A673 (cell line): ENCODE measurements around the gene PWWP2B. TPM values are rescaled to one million over a fixed set of nuclear protein-coding genes. Genes with fewer than 3 reads are reported as not detected.
A peak's percentile ranks its signal among the peaks of the same experiment; 100 is the strongest.

Experiments used
- BruUV-seq: library from RNA; stranded (reverse); fragments of 400-500 nt; replicated peaks from 2 replicates; lab custom pipeline; 2021; lab: Mats Ljungman, UMichigan
- CTCF ChIA-PET: fragments of 300-600 bp; sonication (Branson Sonifier 250); formaldehyde crosslinking; loops from one replicate; lab custom pipeline; 2022; ENCODE audit warnings: antibody characterized with exemption; lab: Charles Lee
- POLR2A ChIA-PET: fragments of 300-600 bp; sonication (Branson Sonifier 250); formaldehyde crosslinking; loops from one replicate; lab custom pipeline; 2022; ENCODE audit warnings: antibody characterized with exemption; ENCODE audit not compliant: low non-redundant PET; lab: Charles Lee
- DNase-seq: peaks from one replicate; pipeline ENCODE4 v3.0.0-alpha.2; 2015; ENCODE audit warnings: low spot score
- H3K27ac ChIP-seq: fragments of 200-600 bp; sonication (generic); 2 replicates; pipeline ENCODE4 v1.5.1; 2016; ENCODE audit warnings: mixed run types, low read depth, mild to moderate bottlenecking, mixed read lengths, antibody characterized with exemption, low read length; ENCODE audit not compliant: poor library complexity, severe bottlenecking
- H3K27me3 ChIP-seq: fragments of 200-600 bp; sonication (generic); replicated peaks from 2 replicates; pipeline ENCODE4 v1.6.1; 2017; ENCODE audit warnings: mixed run types, low read depth, mild to moderate bottlenecking, mixed read lengths, antibody characterized with exemption, low read length; ENCODE audit not compliant: insufficient read depth, poor library complexity
- H3K36me3 ChIP-seq: fragments of 200-600 bp; sonication (generic); 2 replicates; pipeline ENCODE4 v1.6.1; 2016; ENCODE audit warnings: mixed run types, mild to moderate bottlenecking, mixed read lengths, antibody characterized with exemption, low read length; ENCODE audit not compliant: insufficient read depth, poor library complexity, severe bottlenecking
- H3K4me1 ChIP-seq: fragments of 200-600 bp; sonication (generic); 2 replicates; pipeline ENCODE4 v1.6.1; 2017; ENCODE audit warnings: mixed run types, mild to moderate bottlenecking, mixed read lengths, antibody characterized with exemption, low read length; ENCODE audit not compliant: insufficient read depth, poor library complexity, severe bottlenecking
- H3K4me3 ChIP-seq: fragments of 200-600 bp; sonication (generic); 2 replicates; pipeline ENCODE4 v1.5.1; 2016; ENCODE audit warnings: low read depth, mixed run types, mild to moderate bottlenecking, mixed read lengths, low read length; ENCODE audit not compliant: poor library complexity, severe bottlenecking
- H3K9me3 ChIP-seq: fragments of 200-600 bp; sonication (generic); 2 replicates; pipeline ENCODE4 v1.6.1; 2016; ENCODE audit warnings: mixed run types, low read depth, mild to moderate bottlenecking, mixed read lengths, antibody characterized with exemption, low read length; ENCODE audit not compliant: poor library complexity, severe bottlenecking
- EZH2 ChIP-seq: fragments of 200-600 bp; sonication (generic); IDR thresholded peaks from 2 replicates; pipeline ENCODE4 v1.6.1; 2017; ENCODE audit warnings: borderline replicate concordance, low read depth, mild to moderate bottlenecking, mixed read lengths, antibody characterized with exemption, low read length; ENCODE audit not compliant: poor library complexity, severe bottlenecking
- intact Hi-C: fragments of 100-400 bp; cut with micrococcal nuclease; formaldehyde crosslinking; loops from one replicate; pipeline ENCODE4 v1.10.0; 2022; ENCODE audit not compliant: unreplicated experiment
- total RNA-seq: library from RNA; stranded (reverse); gene quantifications from 2 replicates; pipeline ENCODE4 v1.2.3, GENCODE V29; 2021
- TF ChIP-seq, protein P1 (sequence below): fragments of 300-800, 200-600 bp; sonication (generic); conservative IDR thresholded peaks from 2 replicates; pipeline ENCODE4 v1.5.1; 2017; ENCODE audit warnings: low read depth, mild to moderate bottlenecking, antibody characterized with exemption, low read length, moderate library complexity, mixed read lengths

The PWWP2B gene
- total RNA-seq, 1 experiment from 2014 or later, result 18.6 TPM

DNA sequence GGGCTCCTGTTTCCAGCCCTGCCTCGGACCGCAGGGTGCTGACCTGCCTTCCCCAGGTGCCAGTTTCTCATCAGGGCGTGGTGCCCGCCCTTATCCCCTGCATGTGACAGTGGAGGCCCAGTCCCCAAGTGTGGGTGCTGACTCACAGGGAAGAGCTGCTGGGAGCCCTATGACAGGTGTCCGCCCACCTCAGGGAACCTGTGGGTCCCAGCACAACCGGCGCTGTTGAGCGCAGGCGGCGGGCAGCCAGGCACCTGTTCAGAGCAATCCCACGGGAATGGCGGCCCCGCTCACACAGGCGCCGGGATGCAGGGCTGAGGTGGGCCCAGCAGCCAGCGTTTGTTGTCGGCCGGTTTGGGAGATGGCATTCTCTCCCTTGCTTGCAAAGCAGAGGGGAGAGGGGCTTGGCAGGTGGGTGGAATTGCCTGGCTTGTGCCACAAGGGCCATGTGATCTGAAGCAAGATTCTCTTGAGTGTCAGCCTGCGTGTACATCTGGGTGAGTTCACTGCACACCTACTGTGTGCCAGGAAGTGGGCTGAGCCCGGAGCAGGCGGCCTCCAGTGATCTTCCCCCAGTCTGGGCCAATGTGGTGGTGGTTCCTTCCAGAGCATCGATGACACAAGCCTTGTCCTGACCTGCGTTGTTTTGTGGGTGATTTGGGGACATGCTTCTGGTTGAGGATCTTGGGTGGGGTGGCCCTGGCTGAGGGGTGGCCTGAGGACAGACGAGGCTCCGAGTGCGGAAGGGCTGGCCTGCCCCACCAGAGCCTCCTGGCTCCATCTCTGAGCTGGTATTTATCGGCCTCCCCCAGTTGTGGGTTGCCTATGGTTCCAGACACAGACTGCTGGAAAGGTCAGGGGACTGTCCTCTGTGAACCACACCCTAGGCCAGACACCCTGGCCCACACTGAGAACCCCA, 2.4 kb downstream of the PWWP2B start:
- Histone ChIP-seq H3K4me3 (no peak overlapping the region), H3K36me3 (no peaks in the 10 kb centered on the region), H3K27ac (no peak overlapping the region), H3K4me1 (peaks cover 17% of the 10 kb centered on the region), H3K9me3 (no peaks in the 10 kb centered on the region), H3K27me3 (no peaks in the 10 kb centered on the region)
- CTCF ChIA-PET, result no interaction called here
- POLR2A ChIA-PET, result no interaction called here
- TF ChIP-seq, protein P1, sequence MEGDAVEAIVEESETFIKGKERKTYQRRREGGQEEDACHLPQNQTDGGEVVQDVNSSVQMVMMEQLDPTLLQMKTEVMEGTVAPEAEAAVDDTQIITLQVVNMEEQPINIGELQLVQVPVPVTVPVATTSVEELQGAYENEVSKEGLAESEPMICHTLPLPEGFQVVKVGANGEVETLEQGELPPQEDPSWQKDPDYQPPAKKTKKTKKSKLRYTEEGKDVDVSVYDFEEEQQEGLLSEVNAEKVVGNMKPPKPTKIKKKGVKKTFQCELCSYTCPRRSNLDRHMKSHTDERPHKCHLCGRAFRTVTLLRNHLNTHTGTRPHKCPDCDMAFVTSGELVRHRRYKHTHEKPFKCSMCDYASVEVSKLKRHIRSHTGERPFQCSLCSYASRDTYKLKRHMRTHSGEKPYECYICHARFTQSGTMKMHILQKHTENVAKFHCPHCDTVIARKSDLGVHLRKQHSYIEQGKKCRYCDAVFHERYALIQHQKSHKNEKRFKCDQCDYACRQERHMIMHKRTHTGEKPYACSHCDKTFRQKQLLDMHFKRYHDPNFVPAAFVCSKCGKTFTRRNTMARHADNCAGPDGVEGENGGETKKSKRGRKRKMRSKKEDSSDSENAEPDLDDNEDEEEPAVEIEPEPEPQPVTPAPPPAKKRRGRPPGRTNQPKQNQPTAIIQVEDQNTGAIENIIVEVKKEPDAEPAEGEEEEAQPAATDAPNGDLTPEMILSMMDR, result no peak
- no peak for TF ChIP-seq EZH2
- BruUV-seq, result TSS peak; percentile 11
- intact Hi-C loops, result loop anchor here (2.0 kb wide), 1 partner anchor 45 kb away; no protein-coding TSS in a partner anchor
- DNase-seq, result no peak

DNA sequence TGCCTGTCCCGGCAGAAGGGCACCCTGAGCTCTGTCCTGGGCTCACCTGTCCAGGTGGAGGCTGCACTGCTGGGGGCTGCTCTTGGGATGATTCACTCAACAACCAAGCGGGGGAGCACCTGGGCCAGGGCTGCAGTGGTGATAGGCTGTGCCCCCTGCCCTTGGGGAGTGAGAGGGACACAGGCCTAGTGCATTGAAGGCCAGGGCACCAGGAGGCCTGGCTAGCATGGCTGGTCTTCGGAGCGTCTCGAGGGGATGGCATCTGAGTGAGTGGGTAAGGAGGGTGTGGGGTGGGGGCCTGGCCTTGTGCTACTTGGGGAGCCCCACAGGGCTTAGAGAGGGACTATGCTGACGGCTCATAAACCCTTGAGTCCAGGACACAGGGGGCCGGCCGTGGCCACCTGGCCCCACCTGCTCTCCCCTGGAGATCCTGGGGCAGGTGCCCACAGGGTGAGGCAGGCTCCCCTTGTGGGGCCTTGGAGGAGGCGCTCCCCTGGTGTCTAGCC, 3.1 kb downstream of the PWWP2B start:
- Histone ChIP-seq H3K4me1 (peaks cover 17% of the 10 kb centered on the region), H3K4me3 (no peak overlapping the region), H3K27ac (no peak overlapping the region), H3K27me3 (no peaks in the 10 kb centered on the region), H3K36me3 (no peaks in the 10 kb centered on the region), H3K9me3 (no peaks in the 10 kb centered on the region)
- BruUV-seq, result no TSS peak
- CTCF ChIA-PET, result no interaction called here
- no peak for TF ChIP-seq EZH2
- TF ChIP-seq, protein P1, result no peak
- intact Hi-C loops, result no loop called here
- DNase-seq, result no peak
- POLR2A ChIA-PET, result no interaction called here

DNA sequence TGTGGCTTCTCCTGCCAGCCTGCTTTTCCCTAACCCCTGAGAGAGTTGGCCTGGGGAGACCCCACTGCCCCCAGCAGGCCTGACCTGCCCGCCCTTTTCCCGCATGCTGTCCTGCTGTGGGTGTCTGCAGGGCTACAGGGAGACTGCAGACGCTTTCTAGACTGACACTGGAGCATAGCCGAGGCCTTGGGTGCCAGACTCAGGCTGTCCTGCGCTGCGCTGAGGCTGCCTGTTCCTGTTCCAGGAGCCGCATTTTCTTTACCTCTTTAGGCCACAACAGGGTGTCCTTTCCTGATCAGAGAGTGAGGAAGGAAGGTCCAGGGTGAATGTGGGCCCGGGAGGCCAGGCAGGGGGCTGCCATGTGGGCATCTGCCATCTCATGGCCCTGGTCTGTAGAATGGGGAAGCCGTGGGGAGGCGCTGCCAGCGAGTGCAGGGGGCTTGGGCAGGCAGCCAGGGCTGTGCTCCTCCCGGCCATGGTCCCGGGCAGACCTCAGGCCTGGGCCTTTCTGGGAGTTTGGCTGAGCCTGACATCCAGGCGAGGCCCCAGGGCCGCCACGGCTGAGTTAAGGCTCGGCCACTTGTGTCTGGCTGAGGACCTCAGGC, 3.6 kb downstream of the PWWP2B start:
- Histone ChIP-seq H3K9me3 (no peaks in the 10 kb centered on the region), H3K36me3 (peaks cover 4% of the 10 kb centered on the region), H3K4me3 (no peak overlapping the region), H3K4me1 (peaks cover 13% of the 10 kb centered on the region), H3K27ac (no peak overlapping the region), H3K27me3 (no peaks in the 10 kb centered on the region)
- TF ChIP-seq, protein P1, result no peak
- TF ChIP-seq EZH2, result no peak
- CTCF ChIA-PET, result no interaction called here
- POLR2A ChIA-PET, result no interaction called here
- intact Hi-C loops, result no loop called here
- no TSS peak for BruUV-seq
- no peak for DNase-seq
